GM19099 (cell line): ENCODE results near the gene AFF4.
A peak's percentile ranks its signal among the peaks of the same experiment; 100 is the strongest.

Experiments
- POLR2A ChIP-seq: IDR thresholded peaks from 3 replicates; pipeline ENCODE4 v1.6.1; 2011; ENCODE audit warnings: low read depth; ENCODE audit not compliant: insufficient read length; ENCODE audit errors: extremely low read depth

AFF4 gene, protein sequence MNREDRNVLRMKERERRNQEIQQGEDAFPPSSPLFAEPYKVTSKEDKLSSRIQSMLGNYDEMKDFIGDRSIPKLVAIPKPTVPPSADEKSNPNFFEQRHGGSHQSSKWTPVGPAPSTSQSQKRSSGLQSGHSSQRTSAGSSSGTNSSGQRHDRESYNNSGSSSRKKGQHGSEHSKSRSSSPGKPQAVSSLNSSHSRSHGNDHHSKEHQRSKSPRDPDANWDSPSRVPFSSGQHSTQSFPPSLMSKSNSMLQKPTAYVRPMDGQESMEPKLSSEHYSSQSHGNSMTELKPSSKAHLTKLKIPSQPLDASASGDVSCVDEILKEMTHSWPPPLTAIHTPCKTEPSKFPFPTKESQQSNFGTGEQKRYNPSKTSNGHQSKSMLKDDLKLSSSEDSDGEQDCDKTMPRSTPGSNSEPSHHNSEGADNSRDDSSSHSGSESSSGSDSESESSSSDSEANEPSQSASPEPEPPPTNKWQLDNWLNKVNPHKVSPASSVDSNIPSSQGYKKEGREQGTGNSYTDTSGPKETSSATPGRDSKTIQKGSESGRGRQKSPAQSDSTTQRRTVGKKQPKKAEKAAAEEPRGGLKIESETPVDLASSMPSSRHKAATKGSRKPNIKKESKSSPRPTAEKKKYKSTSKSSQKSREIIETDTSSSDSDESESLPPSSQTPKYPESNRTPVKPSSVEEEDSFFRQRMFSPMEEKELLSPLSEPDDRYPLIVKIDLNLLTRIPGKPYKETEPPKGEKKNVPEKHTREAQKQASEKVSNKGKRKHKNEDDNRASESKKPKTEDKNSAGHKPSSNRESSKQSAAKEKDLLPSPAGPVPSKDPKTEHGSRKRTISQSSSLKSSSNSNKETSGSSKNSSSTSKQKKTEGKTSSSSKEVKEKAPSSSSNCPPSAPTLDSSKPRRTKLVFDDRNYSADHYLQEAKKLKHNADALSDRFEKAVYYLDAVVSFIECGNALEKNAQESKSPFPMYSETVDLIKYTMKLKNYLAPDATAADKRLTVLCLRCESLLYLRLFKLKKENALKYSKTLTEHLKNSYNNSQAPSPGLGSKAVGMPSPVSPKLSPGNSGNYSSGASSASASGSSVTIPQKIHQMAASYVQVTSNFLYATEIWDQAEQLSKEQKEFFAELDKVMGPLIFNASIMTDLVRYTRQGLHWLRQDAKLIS

GRCh38 chr5:132963171-132964104, at the start of gene AFF4:
TSS of gene AFF4 (minus strand) at chr5:132963634. CDS start at chr5:132937189, 26,445 bp downstream.
- peak; percentile 92 for TF ChIP-seq POLR2A

- TF ChIP-seq POLR2A: no peak
Measured at GRCh38 chr5:133006653-133007052, 43.2 kb upstream of the AFF4 start.

DNA sequence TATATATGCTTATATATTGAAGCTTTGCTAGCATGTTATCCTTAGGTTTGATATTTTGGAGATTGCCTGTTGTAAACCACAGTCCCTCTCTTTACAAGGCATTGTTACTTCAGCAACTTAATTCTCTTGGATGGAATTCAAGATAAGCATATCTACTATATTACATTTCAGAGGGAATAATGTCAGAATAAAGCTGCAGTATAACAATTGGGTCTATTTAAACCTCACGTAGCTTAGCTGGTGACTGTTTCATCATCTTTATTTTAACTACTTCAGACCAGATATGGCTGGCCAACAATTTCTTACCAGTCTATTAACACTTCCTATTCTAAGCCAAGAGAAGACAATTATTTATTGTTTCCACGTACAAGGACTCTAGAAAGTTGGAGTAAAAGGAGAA, 35.8 kb upstream of the AFF4 start:
- TF ChIP-seq POLR2A: no peak

- TF ChIP-seq POLR2A: no peak
Measured at GRCh38 chr5:132998556-132998955, 35.1 kb upstream of the AFF4 start.

GRCh38 chr5:132996307-132996706, 32.9 kb upstream of the AFF4 start:
- no peak for TF ChIP-seq POLR2A

DNA sequence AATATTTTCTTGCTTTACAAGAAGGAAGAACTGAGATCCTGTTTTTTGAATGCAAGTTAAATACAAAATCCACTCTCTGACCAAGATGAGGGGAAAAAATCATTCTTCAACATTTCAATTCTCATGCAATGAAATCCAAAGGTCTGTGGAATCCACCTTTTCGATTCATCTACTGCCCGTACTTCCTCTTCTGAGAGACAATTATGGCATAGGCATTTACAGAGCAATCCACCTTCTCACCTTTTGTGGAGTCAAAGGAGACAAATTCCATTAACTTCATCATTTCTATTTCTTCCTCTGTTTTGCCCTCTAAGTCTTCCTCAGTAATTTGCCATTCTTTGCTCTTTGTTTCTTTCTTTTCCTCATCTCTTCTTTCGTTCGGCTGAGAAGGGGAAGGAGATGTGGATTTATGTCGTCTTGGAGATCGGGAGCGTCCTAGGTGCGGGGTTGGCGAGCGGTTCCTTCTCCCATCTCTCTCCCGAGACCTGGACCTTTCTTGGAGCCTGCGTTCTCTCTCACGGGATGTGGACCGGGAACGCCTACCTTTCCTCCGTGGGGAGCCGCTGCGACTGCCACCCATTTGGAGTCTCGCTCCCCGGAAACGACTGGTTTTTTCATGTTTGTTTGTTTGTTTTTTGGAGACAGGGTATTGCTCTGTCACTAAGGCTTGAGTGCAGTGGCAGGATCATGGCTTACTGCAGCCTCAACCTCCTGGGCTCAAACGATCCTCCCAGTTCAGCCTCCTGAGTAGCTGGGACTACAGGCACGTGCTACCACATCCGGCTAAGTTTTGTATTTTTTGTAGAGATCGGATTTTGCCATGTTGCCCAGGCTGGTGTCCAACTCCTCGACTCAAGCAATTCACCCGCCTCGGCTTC, 24.3 kb upstream of the AFF4 start:
- TF ChIP-seq POLR2A: no peak

DNA sequence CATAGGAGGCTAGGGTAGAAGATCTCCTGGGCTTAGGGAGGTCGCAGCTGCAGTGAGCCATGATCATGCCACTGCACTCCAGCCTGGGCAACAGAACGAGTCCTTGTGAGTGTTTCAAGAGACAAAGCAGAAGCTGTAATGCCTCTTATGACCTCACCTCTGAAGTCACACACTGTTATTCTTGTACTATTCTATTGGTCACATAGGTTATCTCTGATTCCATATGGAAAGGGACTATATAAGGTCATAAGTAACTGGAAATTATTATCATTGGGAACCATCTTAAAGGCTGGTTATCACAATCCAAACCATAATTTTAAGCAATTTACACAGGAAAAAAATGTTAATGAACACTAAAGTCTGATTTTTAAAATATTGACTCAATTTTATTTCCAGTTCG, 17.9 kb upstream of the AFF4 start:
- no peak for TF ChIP-seq POLR2A

DNA sequence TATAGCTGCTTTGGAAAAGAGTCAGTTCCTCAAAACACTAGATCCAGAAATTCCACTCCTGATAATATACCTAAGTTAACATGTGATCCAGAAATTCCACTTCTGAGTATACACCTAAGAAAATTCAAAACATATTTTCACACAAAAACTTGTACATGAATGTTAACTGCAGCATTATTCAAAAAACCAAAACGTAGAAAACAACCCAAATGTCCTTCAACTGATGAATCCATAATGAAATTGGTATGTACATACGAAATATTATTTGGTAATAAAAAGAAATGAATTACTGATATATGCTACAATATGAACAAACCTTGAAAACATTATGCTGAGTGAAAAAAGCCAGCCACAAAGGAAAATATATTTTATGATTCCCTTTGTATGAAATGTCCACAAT, 16.5 kb upstream of the AFF4 start:
- TF ChIP-seq POLR2A: no peak

DNA sequence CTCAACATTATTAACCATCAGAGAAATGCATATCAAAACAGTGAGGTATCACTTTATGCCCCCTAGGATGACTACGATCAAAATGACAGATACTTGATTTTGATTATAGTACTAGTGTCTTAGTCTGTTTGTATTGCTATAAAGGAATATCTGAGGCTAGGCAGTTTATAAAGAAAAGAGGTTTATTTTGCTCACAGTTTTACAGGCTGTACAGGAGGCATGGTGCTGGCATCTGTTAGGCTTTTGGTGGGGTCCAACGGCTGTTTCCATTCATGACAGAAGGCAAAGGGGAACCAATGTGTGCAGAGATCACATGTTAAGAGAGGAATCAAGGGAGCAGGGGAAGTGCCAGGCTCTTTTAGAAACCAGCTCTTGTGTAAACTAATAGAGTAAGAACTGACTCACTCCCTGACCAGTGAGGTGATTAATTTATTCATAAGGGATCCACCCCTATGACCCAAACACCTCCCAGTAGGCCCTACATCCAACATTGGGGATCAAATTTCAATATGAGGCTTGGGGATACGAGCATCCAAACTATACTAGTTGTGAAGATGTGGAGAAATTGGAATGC, 16.0 kb upstream of the AFF4 start:
- no peak for TF ChIP-seq POLR2A

GRCh38 chr5:132976852-132977251, 13.4 kb upstream of the AFF4 start:
- no peak for TF ChIP-seq POLR2A

- no peak for TF ChIP-seq POLR2A
Measured at GRCh38 chr5:132971483-132972435, 8.3 kb upstream of the AFF4 start.

DNA sequence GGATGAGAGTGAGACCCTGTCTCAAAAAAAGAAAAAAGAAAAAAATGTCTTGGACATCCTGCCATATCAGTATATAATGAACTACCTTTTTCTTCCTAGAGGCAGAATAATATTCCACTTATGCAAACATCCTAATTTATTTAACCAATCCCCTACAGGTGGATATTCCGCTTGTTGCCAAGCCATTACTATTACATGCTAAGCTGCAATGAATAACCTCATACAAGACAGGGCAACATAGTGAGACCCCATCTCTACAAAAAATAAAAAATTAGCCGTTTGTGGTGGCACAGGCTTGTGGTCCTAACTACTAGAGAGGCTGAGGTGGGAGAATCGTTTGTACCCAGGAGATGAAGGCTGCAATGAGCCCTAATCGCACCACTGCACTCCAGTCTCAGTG, 1.7 kb upstream of the AFF4 start:
- TF ChIP-seq POLR2A: no peak
